ENCODE data around the gene CEP192.

CEP192 gene, protein sequence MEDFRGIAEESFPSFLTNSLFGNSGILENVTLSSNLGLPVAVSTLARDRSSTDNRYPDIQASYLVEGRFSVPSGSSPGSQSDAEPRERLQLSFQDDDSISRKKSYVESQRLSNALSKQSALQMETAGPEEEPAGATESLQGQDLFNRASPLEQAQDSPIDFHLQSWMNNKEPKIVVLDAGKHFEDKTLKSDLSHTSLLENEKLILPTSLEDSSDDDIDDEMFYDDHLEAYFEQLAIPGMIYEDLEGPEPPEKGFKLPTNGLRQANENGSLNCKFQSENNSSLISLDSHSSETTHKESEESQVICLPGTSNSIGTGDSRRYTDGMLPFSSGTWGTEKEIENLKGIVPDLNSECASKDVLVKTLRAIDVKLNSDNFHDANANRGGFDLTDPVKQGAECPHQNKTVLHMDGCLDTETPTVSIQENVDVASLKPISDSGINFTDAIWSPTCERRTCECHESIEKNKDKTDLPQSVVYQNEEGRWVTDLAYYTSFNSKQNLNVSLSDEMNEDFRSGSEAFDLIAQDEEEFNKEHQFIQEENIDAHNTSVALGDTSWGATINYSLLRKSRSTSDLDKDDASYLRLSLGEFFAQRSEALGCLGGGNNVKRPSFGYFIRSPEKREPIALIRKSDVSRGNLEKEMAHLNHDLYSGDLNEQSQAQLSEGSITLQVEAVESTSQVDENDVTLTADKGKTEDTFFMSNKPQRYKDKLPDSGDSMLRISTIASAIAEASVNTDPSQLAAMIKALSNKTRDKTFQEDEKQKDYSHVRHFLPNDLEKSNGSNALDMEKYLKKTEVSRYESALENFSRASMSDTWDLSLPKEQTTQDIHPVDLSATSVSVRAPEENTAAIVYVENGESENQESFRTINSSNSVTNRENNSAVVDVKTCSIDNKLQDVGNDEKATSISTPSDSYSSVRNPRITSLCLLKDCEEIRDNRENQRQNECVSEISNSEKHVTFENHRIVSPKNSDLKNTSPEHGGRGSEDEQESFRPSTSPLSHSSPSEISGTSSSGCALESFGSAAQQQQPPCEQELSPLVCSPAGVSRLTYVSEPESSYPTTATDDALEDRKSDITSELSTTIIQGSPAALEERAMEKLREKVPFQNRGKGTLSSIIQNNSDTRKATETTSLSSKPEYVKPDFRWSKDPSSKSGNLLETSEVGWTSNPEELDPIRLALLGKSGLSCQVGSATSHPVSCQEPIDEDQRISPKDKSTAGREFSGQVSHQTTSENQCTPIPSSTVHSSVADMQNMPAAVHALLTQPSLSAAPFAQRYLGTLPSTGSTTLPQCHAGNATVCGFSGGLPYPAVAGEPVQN (N-terminal part only)

DNA sequence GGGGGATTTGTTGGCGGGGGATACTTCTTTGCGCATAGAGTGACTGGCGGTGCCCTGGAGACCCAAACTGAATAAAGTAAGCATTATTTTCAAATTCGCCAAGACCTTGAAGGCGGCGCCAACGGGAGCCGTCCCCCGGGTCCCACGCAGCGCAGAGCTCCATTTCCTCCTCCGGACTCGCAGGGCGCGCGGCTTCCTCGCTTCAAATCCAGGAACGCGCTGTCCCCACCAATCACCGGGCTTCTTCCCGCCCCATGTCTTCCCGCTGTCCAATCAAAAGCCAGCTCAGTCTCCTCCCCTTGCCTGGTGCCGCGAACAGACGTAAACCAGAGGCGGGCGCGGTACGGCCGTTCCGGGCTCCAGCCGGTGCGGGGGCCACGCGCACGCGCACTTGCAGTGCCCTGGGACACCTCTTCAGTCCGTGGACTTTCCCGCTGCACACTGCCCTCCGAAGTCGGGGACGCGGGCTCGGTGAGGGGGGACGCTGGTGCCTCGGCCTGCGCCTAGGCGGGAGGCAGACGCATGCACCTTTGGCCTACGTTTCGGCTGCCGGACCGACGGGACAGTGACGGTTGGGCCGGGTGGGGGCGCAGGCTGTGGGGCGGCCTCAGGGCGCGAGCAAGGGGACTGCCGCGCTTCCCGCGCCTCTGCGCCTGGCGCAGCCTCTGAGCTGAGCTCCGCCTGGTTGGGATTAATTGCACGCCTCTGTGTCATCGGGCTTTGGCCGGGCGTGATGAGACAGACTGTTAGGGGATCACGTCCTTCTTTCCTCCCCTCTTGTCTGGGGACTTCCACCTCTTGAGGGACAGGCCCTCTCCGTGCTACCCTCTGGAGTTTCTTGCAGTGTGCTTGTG is at the start of gene CEP192:
Gene CEP192, plus strand, starts transcription at position 396 of the 854 bp plus-strand sequence. CDS start 8,063 bp downstream, outside the sequence.
- TF ChIP-seq, protein P1, sequence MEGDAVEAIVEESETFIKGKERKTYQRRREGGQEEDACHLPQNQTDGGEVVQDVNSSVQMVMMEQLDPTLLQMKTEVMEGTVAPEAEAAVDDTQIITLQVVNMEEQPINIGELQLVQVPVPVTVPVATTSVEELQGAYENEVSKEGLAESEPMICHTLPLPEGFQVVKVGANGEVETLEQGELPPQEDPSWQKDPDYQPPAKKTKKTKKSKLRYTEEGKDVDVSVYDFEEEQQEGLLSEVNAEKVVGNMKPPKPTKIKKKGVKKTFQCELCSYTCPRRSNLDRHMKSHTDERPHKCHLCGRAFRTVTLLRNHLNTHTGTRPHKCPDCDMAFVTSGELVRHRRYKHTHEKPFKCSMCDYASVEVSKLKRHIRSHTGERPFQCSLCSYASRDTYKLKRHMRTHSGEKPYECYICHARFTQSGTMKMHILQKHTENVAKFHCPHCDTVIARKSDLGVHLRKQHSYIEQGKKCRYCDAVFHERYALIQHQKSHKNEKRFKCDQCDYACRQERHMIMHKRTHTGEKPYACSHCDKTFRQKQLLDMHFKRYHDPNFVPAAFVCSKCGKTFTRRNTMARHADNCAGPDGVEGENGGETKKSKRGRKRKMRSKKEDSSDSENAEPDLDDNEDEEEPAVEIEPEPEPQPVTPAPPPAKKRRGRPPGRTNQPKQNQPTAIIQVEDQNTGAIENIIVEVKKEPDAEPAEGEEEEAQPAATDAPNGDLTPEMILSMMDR (IDR thresholded peaks at IDR 0.05; ENCODE audit: extremely low read depth, missing control alignments): no peak
- DNase-seq (ENCODE audit: low spot score): peak; percentile 96

DNA sequence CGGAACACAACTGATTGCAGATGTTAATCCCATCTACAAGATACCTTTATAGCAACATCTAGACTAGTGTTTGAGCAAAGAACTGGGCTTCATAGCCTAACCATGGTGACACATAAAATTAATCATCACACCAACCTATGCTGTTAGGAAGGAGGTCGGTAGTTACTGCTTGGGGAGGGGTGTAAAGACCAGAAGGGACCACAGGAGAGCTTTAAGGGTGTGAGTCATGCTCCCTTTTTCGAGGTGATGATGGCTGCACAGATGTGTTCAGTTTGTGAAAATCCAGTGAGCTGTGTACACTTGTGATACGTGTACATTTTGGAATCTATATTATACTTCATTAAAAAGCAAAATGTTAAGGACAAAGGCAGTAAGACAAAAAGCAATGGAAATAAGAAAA is 47.9 kb upstream of the CEP192 start:
- TF ChIP-seq, protein P1 (IDR thresholded peaks at IDR 0.05; ENCODE audit: extremely low read depth, missing control alignments): no peak

DNA sequence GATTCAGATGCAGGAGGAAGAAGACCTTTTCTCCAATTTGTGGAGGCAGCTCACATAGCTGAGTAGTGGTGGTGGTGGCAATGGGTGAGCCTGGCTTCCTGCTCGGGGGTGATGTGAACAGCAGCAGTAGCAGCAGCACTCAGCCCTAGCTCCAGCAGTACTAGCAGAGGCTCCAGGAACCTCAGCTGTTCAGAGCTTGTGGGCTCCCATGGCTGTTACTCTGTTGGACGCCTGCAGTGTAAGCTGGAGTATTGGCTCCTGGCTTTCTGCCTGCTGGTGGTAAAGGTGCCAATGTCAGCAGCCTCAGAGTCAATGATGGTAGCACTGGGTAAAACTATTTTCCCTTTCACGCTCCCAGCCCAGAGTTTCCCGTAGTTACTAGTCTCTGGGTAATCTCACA is 46.5 kb upstream of the CEP192 start:
- TF ChIP-seq, protein P1 (IDR thresholded peaks at IDR 0.05; ENCODE audit: extremely low read depth, missing control alignments): no peak
- no peak for DNase-seq (ENCODE audit: low spot score)

More for the DNA sequence above, 47.9 kb upstream of the CEP192 start:
- DNase-seq (ENCODE audit: low spot score): no peak

DNA sequence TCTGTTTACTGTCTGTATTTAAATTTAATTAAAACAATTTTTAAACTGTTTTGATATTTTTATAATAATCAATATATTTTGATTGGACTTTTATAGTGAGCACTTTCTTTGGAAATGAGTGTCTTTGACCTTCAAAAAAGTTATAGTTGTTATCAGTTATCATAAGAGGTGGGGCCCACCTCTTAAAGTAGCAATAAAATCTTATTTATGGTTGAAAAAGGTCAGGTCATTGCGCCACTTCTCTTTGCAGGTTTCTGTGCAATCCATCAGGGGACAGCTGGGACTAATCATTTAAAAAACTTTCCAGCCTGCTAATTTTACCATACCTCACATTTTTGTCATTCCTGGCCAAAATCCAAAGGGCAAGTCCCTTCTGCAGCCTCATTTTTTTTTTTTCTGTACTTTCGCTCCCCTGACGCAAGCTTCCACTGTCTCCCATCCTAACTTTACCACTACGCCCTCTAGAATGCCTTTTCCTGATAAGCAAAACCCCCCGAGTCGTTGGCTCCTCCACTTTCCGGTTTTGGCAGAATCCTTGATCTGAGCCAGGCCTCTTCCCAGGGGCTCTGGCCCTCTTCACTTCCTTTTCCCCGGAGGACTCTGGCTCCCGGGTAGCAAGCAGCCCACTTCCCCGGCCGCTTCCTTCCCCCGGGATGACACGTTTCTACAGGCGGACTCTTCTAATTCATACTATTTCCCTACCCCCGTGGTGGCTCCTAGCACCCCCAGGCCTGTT is 44.4 kb upstream of the CEP192 start:
- no peak for DNase-seq (ENCODE audit: low spot score)
- TF ChIP-seq, protein P1 (IDR thresholded peaks at IDR 0.05; ENCODE audit: extremely low read depth, missing control alignments): no peak

DNA sequence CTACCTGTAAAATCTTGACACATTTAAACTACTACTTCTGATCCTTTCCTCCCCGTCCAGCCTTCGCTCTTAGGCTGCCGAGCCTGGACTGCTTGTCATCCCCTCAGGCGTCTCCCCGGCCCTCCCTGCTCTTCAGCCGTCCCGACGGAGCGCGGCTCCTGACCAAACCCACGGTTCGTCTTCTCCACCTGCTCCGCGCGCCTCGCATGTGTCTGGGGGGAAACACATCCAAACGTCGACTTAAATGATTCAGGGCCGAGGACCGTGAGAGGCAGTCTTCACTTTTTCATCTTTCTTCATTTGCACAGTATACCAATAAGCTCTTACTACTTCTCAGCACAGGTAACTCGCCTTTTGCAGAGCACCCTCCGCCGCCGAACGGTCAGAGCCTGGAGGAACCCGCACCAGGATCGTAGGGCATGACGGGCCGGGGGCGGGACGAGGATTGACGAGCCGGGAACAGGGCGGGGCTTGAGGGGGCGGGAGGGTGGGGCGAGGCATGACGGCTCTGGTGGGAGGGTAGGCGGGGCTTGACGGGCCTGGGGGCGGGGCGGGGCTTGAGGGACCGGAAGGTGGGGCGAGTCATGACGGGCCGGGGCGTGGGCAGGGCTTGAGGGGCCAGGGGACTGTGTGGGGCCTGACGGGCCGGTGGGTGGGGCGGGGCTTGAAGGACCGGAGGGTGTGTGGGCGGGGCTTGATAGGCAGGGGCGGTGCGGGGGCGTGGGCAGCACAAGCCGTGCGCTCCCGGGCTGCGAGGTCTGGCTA is 43.7 kb upstream of the CEP192 start, which contains the start of gene SEH1L:
Gene SEH1L, plus strand, starts transcription at position 727 of the 765 bp plus-strand sequence. CDS start 111 bp downstream, outside the sequence.
- DNase-seq (ENCODE audit: low spot score): peak; percentile 99
- TF ChIP-seq, protein P1 (IDR thresholded peaks at IDR 0.05; ENCODE audit: extremely low read depth, missing control alignments): no peak
